B cell (primary cell): ENCODE measurements around the gene KRTAP4-7. TPM values are rescaled to one million over a fixed set of nuclear protein-coding genes. Genes with fewer than 3 reads are reported as not detected.

Source experiments
- ATAC-seq: fragments of 200-7000 bp; cut with Tn5 transposase; one replicate; pipeline ENCODE4 v1.10.0; 2021; ENCODE audit warnings: low read depth, mild to moderate bottlenecking, moderate number of reproducible peaks, moderate library complexity
- CTCF ChIA-PET: fragments of 350-600 bp; sonication (Branson Sonifier 250); formaldehyde crosslinking; loops from one replicate; lab custom pipeline; 2021; ENCODE audit warnings: antibody characterized with exemption, inconsistent platforms; lab: Charles Lee
- POLR2A ChIA-PET: fragments of 350-600 bp; sonication (Branson Sonifier 250); formaldehyde crosslinking; loops from one replicate; lab custom pipeline; 2021; ENCODE audit warnings: antibody characterized with exemption; lab: Charles Lee
- DNase-seq: peaks from one replicate; pipeline ENCODE4 v3.0.0; 2013
- H2AFZ ChIP-seq: 2 replicates; pipeline ENCODE4 v1.6.1; 2012; ENCODE audit warnings: mild to moderate bottlenecking, low read depth, low read length; ENCODE audit not compliant: insufficient read depth, poor library complexity, severe bottlenecking
- H3K27ac ChIP-seq, 2 donors: 1 replicate in 1 of 2; 2 replicates in 1 of 2; pipeline ENCODE4 v1.5.1; 2012 to 2013; ENCODE audit warnings: low read length in 2 of 2, mild to moderate bottlenecking in 2 of 2, moderate library complexity in 1 of 2
- H3K27me3 ChIP-seq, 4 experiments: fragments of 200-600 bp in 1 of 4; sonication (generic) in 1 of 4; replicated peaks in 1 of 4; 1 replicate in 2 of 4; 2 replicates in 2 of 4; pipeline versions ENCODE4 v1.6.1 to v1.7.0; 2013 to 2016; ENCODE audit warnings: low read length in 3 of 4, mild to moderate bottlenecking in 2 of 4, mixed read lengths in 1 of 4, moderate library complexity in 1 of 4; ENCODE audit not compliant: insufficient read depth in 4 of 4, control insufficient read depth in 3 of 4; ENCODE audit errors: control extremely low read depth in 1 of 4
- H3K36me3 ChIP-seq, 2 experiments: replicated peaks in 1 of 2; 1 replicate in 1 of 2; 2 replicates in 1 of 2; pipeline versions ENCODE4 v1.6.1 to v1.7.1; 2013; ENCODE audit warnings: low read length in 1 of 2; ENCODE audit not compliant: insufficient read depth in 2 of 2, control insufficient read depth in 1 of 2; ENCODE audit errors: control extremely low read depth in 1 of 2, extremely low read depth in 1 of 2
- H3K4me1 ChIP-seq, 2 donors: fragments of 200-600 bp in 1 of 2; sonication (generic) in 1 of 2; 1 replicate in 1 of 2; 2 replicates in 1 of 2; pipeline versions ENCODE4 v1.5.1 to v1.6.1; 2013 to 2017; ENCODE audit warnings: low read length in 2 of 2; ENCODE audit not compliant: control insufficient read depth in 2 of 2, insufficient read depth in 2 of 2
- H3K4me2 ChIP-seq: replicated peaks from 2 replicates; pipeline ENCODE3; 2012; ENCODE audit warnings: mild to moderate bottlenecking, low read depth, low read length; ENCODE audit not compliant: poor library complexity, severe bottlenecking
- H3K4me3 ChIP-seq, 5 experiments: fragments of 200-600 bp in 1 of 5; sonication (generic) in 1 of 5; 1 replicate in 3 of 5; 2 replicates in 2 of 5; pipeline versions ENCODE4 v1.5.1 to v1.7.0; 2011 to 2016; ENCODE audit warnings: low read length in 4 of 5, mild to moderate bottlenecking in 4 of 5, low read depth in 2 of 5, control low read depth in 1 of 5, moderate library complexity in 1 of 5; ENCODE audit not compliant: insufficient read depth in 1 of 5; ENCODE audit errors: control extremely low read depth in 1 of 5, extremely low read depth in 1 of 5
- H3K79me2 ChIP-seq: fragments of 200-600 bp; sonication (generic); one replicate; pipeline ENCODE4 v1.6.0; 2016; ENCODE audit warnings: low read length; ENCODE audit not compliant: control insufficient read depth, insufficient read depth
- H3K9ac ChIP-seq: fragments of 200-600 bp; sonication (generic); 2 replicates; pipeline ENCODE4 v1.6.1; 2017; ENCODE audit warnings: mild to moderate bottlenecking, low read length, moderate library complexity
- H3K9me3 ChIP-seq, 3 donors: one replicate each; pipeline versions ENCODE4 v1.6.1 to v1.7.1; 2013; ENCODE audit warnings: low read length in 2 of 3; ENCODE audit not compliant: control insufficient read depth in 2 of 3, insufficient read depth in 1 of 3; ENCODE audit errors: control extremely low read depth in 1 of 3
- H4K20me1 ChIP-seq: 2 replicates; pipeline ENCODE4 v1.6.0; 2012; ENCODE audit warnings: mild to moderate bottlenecking, low read length; ENCODE audit not compliant: insufficient read depth, control insufficient read depth, poor library complexity, severe bottlenecking
- H3K27ac Mint-ChIP-seq: one replicate; pipeline ENCODE4 v1.8.0; 2021; ENCODE audit warnings: mixed read lengths
- H3K27me3 Mint-ChIP-seq: one replicate; pipeline ENCODE4 v1.8.0; 2021; ENCODE audit warnings: mixed read lengths
- H3K4me1 Mint-ChIP-seq: one replicate; pipeline ENCODE4 v1.8.0; 2021; ENCODE audit warnings: mixed read lengths
- H3K4me3 Mint-ChIP-seq: one replicate; pipeline ENCODE4 v1.8.0; 2021; ENCODE audit warnings: mixed read lengths
- H3K9me3 Mint-ChIP-seq: one replicate; pipeline ENCODE4 v1.8.0; 2022; ENCODE audit warnings: mixed read lengths; ENCODE audit not compliant: insufficient read depth
- EZH2 ChIP-seq: IDR thresholded peaks from 2 replicates; pipeline ENCODE4 v1.6.1; 2012; ENCODE audit warnings: borderline replicate concordance, low read depth, mild to moderate bottlenecking, moderate library complexity, low read length; ENCODE audit not compliant: insufficient read depth, poor library complexity, severe bottlenecking
- WGBS: methylation state at CpG from one replicate; pipeline ENCODE4 v1.1.5; 2013; ENCODE audit warnings: missing lambda C conversion rate; ENCODE audit not compliant: insufficient coverage; 5-methylcytosine and 5-hydroxymethylcytosine counted together
- intact Hi-C: fragments of 100-400 bp; cut with micrococcal nuclease; formaldehyde crosslinking; loops from one replicate; pipeline ENCODE4 v1.10.0; 2022
- polyA plus RNA-seq: library from polyadenylated mRNA; depleted of rRNA; stranded (reverse); fragments of >200 nt; gene quantifications from 2 replicates; pipeline ENCODE4 v1.2.3, GENCODE V29; 2012
- total RNA-seq, 2 donors: library from RNA; stranded (reverse); fragments of 120-200 nt in 1 of 2; gene quantifications; 1 replicate in 1 of 2; 2 replicates in 1 of 2; pipeline versions ENCODE4 v1.2.3 to v1.2.4, GENCODE V29; 2013 to 2022
- TF ChIP-seq, protein P1 (sequence below): fragments of 200-600 bp; IDR thresholded peaks from one replicate; pipeline ENCODE4 v1.8.0; 2022; ENCODE audit warnings: antibody characterized with exemption, mild to moderate bottlenecking

Gene KRTAP4-7
- total and polyA plus RNA-seq, 2 donors (not counting 1 experiment from before 2014, with no cell fraction given) = not detected

DNA sequence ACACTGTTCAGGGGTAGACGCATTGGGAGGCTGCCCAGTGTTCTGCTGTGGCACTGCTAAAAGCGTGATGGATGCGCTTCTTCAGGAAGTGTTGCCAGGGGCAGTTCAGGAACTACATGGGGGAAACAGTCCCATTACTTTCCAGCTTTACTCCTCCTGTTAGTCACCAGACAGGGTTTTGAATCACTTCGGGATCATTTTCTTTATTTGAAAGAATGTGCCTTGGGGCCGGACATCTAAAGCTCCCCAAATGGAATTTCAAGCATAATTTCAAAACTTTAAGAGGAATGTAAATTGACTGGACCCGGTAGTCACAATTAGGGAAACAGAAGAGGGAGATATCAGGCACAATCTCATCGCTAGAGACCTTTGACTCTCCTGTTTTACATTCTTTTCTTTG is 35.5 kb upstream of the KRTAP4-7 start:
- ChIA-PET POLR2A (no interaction called here), CTCF (no interaction called here)
- H3K27me3 ChIP-seq = peaks cover 0 to 2% (median 0%) of the 10 kb centered on the region in 4 experiments
- peaks cover 2% of the 10 kb centered on the region for H3K4me1 Mint-ChIP-seq
- no peaks in the 10 kb centered on the region for H3K79me2 ChIP-seq
- H3K27ac ChIP-seq = no peak overlapping the region
- intact Hi-C loops = no loop called here
- no peak overlapping the region for H3K4me3 Mint-ChIP-seq
- H4K20me1 ChIP-seq = no peaks in the 10 kb centered on the region
- ATAC-seq (no peak), DNase-seq (no peak)
- H3K4me3 ChIP-seq = no peak overlapping the region
- H3K9me3 Mint-ChIP-seq = peaks cover 3% of the 10 kb centered on the region
- no peaks in the 10 kb centered on the region for H3K4me1 ChIP-seq
- no peak for TF ChIP-seq EZH2
- TF ChIP-seq, protein P1, sequence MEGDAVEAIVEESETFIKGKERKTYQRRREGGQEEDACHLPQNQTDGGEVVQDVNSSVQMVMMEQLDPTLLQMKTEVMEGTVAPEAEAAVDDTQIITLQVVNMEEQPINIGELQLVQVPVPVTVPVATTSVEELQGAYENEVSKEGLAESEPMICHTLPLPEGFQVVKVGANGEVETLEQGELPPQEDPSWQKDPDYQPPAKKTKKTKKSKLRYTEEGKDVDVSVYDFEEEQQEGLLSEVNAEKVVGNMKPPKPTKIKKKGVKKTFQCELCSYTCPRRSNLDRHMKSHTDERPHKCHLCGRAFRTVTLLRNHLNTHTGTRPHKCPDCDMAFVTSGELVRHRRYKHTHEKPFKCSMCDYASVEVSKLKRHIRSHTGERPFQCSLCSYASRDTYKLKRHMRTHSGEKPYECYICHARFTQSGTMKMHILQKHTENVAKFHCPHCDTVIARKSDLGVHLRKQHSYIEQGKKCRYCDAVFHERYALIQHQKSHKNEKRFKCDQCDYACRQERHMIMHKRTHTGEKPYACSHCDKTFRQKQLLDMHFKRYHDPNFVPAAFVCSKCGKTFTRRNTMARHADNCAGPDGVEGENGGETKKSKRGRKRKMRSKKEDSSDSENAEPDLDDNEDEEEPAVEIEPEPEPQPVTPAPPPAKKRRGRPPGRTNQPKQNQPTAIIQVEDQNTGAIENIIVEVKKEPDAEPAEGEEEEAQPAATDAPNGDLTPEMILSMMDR = no peak
- peaks cover 0 to 1% (median 0%) of the 10 kb centered on the region in 3 donors for H3K9me3 ChIP-seq
- H3K27ac Mint-ChIP-seq = no peak overlapping the region
- no peak overlapping the region for H3K9ac ChIP-seq
- 100% methylated on average over 4 of the region's 7 CpGs for WGBS
- no peak overlapping the region for H3K4me2 ChIP-seq
- H2AFZ ChIP-seq = no peak overlapping the region
- H3K27me3 Mint-ChIP-seq = peaks cover 36% of the 10 kb centered on the region
- no peaks in the 10 kb centered on the region for H3K36me3 ChIP-seq

DNA sequence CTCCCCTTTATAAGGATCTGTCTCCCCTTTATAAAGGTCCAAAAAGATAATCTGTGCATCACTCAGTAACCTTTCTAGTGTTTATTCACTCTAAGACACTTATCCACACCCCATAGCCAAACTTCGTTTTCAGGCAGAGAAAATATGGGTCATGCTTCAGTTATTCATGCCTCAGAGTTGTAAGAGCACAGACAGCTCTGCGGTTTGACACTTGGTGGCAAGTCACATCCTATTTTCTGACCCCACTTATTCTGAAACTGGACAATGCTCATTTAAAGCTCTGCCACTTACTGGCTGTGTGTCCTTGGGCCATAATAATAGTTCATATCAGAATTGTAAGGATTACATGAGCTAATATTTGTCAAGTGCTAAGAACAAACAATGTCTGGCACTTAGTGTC is 34.8 kb upstream of the KRTAP4-7 start:
- Mint-ChIP-seq H3K27ac (no peak overlapping the region), H3K9me3 (no peaks in the 10 kb centered on the region), H3K4me3 (no peak overlapping the region), H3K27me3 (peaks cover 37% of the 10 kb centered on the region), H3K4me1 (peaks cover 2% of the 10 kb centered on the region)
- Histone ChIP-seq H3K9me3 (no peaks in the 10 kb centered on the region), H3K79me2 (no peaks in the 10 kb centered on the region), H2AFZ (no peak overlapping the region), H3K9ac (no peak overlapping the region), H3K36me3 (no peaks in the 10 kb centered on the region), H3K4me3 (no peak overlapping the region), H3K27ac (no peak overlapping the region), H4K20me1 (no peaks in the 10 kb centered on the region), H3K4me2 (no peak overlapping the region), H3K27me3 (peaks cover 0 to 2% (median 0%) of the 10 kb centered on the region in 4 experiments), H3K4me1 (no peaks in the 10 kb centered on the region)
- TF ChIP-seq, protein P1 = no peak
- no peak for TF ChIP-seq EZH2
- intact Hi-C loops = no loop called here
- CTCF ChIA-PET = no interaction called here
- POLR2A ChIA-PET = no interaction called here
- DNase-seq (no peak), ATAC-seq (no peak)
- 50% methylated on average over 1 of the region's 2 CpGs for WGBS
